ENCODE measurements around the gene DCUN1D4. TPM values are rescaled to one million over a fixed set of nuclear protein-coding genes. Genes with fewer than 3 reads are reported as not detected.

Gene DCUN1D4
- total RNA-seq, 1 experiment from 2014 or later = 50.2 TPM

DNA sequence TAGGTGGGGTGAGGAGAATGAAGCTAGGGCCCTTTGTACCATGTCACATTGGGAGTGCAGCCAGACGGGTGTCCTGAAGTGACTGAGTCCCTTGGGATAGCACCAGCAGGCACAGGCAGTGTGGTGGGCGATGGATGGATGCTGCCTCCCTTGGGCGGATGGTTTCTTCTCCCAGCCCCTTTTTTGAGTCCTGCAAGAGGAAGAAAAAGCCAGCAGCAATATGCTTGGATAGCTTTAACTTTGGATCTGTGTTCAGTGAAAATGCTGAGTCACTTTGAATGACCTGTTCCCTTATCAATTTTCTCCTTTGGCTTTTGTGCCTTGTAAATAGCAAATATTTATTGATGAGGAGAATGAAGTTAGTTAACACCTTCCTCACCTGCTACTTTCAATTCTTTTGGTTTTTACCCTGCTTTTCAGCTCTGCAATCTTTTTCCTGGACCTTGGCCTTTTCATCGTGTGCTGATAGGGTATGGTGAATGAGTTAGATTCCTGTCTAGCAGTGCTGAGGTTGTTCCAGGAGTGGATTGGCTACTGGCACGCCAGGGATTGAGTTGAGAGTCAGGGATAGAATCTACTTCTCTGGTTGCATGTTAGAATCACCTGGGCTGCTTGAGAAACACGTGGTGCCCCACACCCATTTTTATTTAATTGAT, 10.2 kb downstream of the DCUN1D4 start:
- H3K4me2 ChIP-seq (ENCODE audit: low read length) = no peak overlapping the region
- RAD21 ChIA-PET (ENCODE audit: low non-redundant PET in 1 of 2, low total read pairs in 2 of 2, uncharacterized antibody in 2 of 2, unreplicated experiment in 2 of 2) = no interaction called here
- no peaks in the 10 kb centered on the region for H3K9me3 ChIP-seq (ENCODE audit: control insufficient read depth in 1 of 2, insufficient read depth in 1 of 2, low read depth in 1 of 2, low read length in 2 of 2)
- no peaks in the 10 kb centered on the region for H3K9me2 ChIP-seq (ENCODE audit: insufficient read depth)
- peaks cover 5 to 17% of the 10 kb centered on the region in 2 experiments; a peak in 3 of 4 replicates for H3K4me1 ChIP-seq (ENCODE audit: control insufficient read depth in 1 of 2, insufficient read depth in 2 of 2, low read length in 2 of 2)
- H3K27me3 ChIP-seq (ENCODE audit: insufficient read depth, low read length) = no peaks in the 10 kb centered on the region
- no peaks in the 10 kb centered on the region for H3K36me3 ChIP-seq (ENCODE audit: control insufficient read depth in 1 of 2, insufficient read depth in 2 of 2, low read length in 2 of 2)
- intact Hi-C loops (cut with micrococcal nuclease) = no loop called here
- DNase-seq (ENCODE audit: low read depth, low spot score) (no peak), ATAC-seq (no peak)
- no peak overlapping the region for H3K4me3 ChIP-seq (replicated peaks in 1 of 2; ENCODE audit: low read depth in 1 of 2, low read length in 2 of 2)
- H4K20me1 ChIP-seq (ENCODE audit: insufficient read depth) = no peaks in the 10 kb centered on the region
- H3K79me2 ChIP-seq (ENCODE audit: insufficient read depth, low read length) = peaks cover 100% of the 10 kb centered on the region
- no peak overlapping the region for H2AFZ ChIP-seq (ENCODE audit: low read depth, low read length, poor library complexity, severe bottlenecking)
- no TSS peak for BruUV-seq (replicated peaks)
- CTCF ChIA-PET = no interaction called here
- no peak overlapping the region for H3K9ac ChIP-seq (ENCODE audit: low read length)
- H3K27ac ChIP-seq (ENCODE audit: low read depth, low read length) = no peak overlapping the region
- TF ChIP-seq ZNF274 (IDR thresholded peaks at IDR 0.05; ENCODE audit: low read depth, low read length) (no peak), POLR2A (IDR thresholded peaks at IDR 0.05; ENCODE audit: borderline replicate concordance, extremely low read depth, insufficient read depth, insufficient read length) (no peak), CEBPB (IDR thresholded peaks at IDR 0.05; ENCODE audit: low read depth) (no peak), JUND (IDR thresholded peaks at IDR 0.05) (no peak), ELF1 (IDR thresholded peaks at IDR 0.05; ENCODE audit: borderline replicate concordance, low read depth) (no peak), MAX (IDR thresholded peaks at IDR 0.05) (no peak), SIN3A (IDR thresholded peaks at IDR 0.05; ENCODE audit: low read depth) (no peak), CBX3 (IDR thresholded peaks at IDR 0.05; ENCODE audit: low read depth) (no peak), SRF (IDR thresholded peaks at IDR 0.05; ENCODE audit: low read depth) (no peak), EGR1 (IDR thresholded peaks at IDR 0.05; ENCODE audit: low read depth) (no peak), YY1 (IDR thresholded peaks at IDR 0.05; ENCODE audit: extremely low read depth, insufficient replicate concordance, low read depth, low read length) (no peak), CTCF (IDR thresholded peaks at IDR 0.05 in 2 of 3, conservative IDR thresholded peaks at IDR 0.05 in 1 of 3; ENCODE audit: borderline replicate concordance in 1 of 3, insufficient read depth in 1 of 3, low read depth in 2 of 3, low read length in 2 of 3) (no peak), RAD21 (IDR thresholded peaks at IDR 0.05; ENCODE audit: low read depth) (no peak), SP1 (IDR thresholded peaks at IDR 0.05; ENCODE audit: low read depth) (no peak), POLR2AphosphoS5 (IDR thresholded peaks at IDR 0.05; ENCODE audit: low read depth, low read length) (no peak), ZFX (IDR thresholded peaks at IDR 0.05) (no peak), TCF7L2 (IDR thresholded peaks at IDR 0.05; ENCODE audit: borderline replicate concordance, extremely low read depth, insufficient read depth, insufficient read length) (no peak)
- TF ChIP-seq, protein P1, sequence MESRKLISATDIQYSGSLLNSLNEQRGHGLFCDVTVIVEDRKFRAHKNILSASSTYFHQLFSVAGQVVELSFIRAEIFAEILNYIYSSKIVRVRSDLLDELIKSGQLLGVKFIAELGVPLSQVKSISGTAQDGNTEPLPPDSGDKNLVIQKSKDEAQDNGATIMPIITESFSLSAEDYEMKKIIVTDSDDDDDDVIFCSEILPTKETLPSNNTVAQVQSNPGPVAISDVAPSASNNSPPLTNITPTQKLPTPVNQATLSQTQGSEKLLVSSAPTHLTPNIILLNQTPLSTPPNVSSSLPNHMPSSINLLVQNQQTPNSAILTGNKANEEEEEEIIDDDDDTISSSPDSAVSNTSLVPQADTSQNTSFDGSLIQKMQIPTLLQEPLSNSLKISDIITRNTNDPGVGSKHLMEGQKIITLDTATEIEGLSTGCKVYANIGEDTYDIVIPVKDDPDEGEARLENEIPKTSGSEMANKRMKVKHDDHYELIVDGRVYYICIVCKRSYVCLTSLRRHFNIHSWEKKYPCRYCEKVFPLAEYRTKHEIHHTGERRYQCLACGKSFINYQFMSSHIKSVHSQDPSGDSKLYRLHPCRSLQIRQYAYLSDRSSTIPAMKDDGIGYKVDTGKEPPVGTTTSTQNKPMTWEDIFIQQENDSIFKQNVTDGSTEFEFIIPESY (IDR thresholded peaks at IDR 0.05; ENCODE audit: extremely low read depth, insufficient replicate concordance, low read length) = no peak
- TF ChIP-seq, protein P2, sequence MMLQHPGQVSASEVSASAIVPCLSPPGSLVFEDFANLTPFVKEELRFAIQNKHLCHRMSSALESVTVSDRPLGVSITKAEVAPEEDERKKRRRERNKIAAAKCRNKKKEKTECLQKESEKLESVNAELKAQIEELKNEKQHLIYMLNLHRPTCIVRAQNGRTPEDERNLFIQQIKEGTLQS (IDR thresholded peaks at IDR 0.05) = no peak
- TF ChIP-seq, protein P3, sequence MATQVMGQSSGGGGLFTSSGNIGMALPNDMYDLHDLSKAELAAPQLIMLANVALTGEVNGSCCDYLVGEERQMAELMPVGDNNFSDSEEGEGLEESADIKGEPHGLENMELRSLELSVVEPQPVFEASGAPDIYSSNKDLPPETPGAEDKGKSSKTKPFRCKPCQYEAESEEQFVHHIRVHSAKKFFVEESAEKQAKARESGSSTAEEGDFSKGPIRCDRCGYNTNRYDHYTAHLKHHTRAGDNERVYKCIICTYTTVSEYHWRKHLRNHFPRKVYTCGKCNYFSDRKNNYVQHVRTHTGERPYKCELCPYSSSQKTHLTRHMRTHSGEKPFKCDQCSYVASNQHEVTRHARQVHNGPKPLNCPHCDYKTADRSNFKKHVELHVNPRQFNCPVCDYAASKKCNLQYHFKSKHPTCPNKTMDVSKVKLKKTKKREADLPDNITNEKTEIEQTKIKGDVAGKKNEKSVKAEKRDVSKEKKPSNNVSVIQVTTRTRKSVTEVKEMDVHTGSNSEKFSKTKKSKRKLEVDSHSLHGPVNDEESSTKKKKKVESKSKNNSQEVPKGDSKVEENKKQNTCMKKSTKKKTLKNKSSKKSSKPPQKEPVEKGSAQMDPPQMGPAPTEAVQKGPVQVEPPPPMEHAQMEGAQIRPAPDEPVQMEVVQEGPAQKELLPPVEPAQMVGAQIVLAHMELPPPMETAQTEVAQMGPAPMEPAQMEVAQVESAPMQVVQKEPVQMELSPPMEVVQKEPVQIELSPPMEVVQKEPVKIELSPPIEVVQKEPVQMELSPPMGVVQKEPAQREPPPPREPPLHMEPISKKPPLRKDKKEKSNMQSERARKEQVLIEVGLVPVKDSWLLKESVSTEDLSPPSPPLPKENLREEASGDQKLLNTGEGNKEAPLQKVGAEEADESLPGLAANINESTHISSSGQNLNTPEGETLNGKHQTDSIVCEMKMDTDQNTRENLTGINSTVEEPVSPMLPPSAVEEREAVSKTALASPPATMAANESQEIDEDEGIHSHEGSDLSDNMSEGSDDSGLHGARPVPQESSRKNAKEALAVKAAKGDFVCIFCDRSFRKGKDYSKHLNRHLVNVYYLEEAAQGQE (IDR thresholded peaks at IDR 0.05; ENCODE audit: low read depth) = no peak
- POLR2A ChIA-PET = interaction anchor here (1.2 kb wide), 1 partner anchor 11 kb away, joined by 5 read pairs; the partner anchor contains the start of gene DCUN1D4
